Measurements from ENCODE around the gene THAP9. TPM values are rescaled to one million over a fixed set of nuclear protein-coding genes. Genes with fewer than 3 reads are reported as not detected.
"Not testable (repeated sequence)": the region's sequence is repeated elsewhere in the genome, so short reads cannot be mapped to it uniquely, and the experiment has no call there.

The THAP9 gene
- polyA plus RNA-seq, 2 of the 4 experiments (the other 2 are of a cell fraction) = 1.7 to 5.3 TPM

- Histone ChIP-seq H3K4me2 (peak overlapping the region; percentile 28; the same call in 2 of the 3 replicates), H3K9me3 (no peaks in the 10 kb centered on the region), H3K4me3 (no peak overlapping the region), H3K4me1 (peaks cover 14% of the 10 kb centered on the region), H3K27ac (no peak overlapping the region)
- FAIRE-seq (no peak), ATAC-seq (peak; percentile 40 to 64; a peak in 1 of 6 replicates), DNase-seq (ENCODE audit: low read depth in 1 of 2, low spot score in 1 of 2) (peak in 1 of 2 experiments; percentile 49)
- TF ChIP-seq SMC3 (IDR thresholded peaks at IDR 0.05) (no peak), HES2 (IDR thresholded peaks at IDR 0.05) (no peak), PBX3 (IDR thresholded peaks at IDR 0.05) (no peak), NFE2L2 (conservative IDR thresholded peaks at IDR 0.05; ENCODE audit: low read length) (no peak), TFCP2L1 (CRISPR knock-in tag; IDR thresholded peaks at IDR 0.05) (no peak), E2F6 (IDR thresholded peaks at IDR 0.05; ENCODE audit: borderline replicate concordance, low read depth) (no peak), CBX8 (IDR thresholded peaks at IDR 0.05) (no peak), HOXB13 (CRISPR knock-in tag; IDR thresholded peaks at IDR 0.05; ENCODE audit: low read depth) (no peak)
- ChIA-PET CTCF (no interaction called here), POLR2A (interaction anchor here (0.8 kb wide), 1 partner anchor 8 kb away, joined by 3 read pairs; no protein-coding TSS in a partner anchor)
- 31% methylated on average over 1 of the region's 1 CpG for WGBS (ENCODE audit: missing lambda C conversion rate)
Observed at GRCh38 chr4:82865592-82865991, 34.9 kb upstream of the THAP9 start.

- 63% methylated on average over 6 of the region's 6 CpGs for WGBS (ENCODE audit: missing lambda C conversion rate)
- H3K9me3 ChIP-seq; ATAC-seq; FAIRE-seq; CTCF ChIA-PET; DNase-seq (ENCODE audit: low read depth in 1 of 2, low spot score in 1 of 2); H3K4me3 ChIP-seq; TF ChIP-seq FOSL2 (IDR thresholded peaks at IDR 0.05): not testable (repeated sequence)
- H3K27ac ChIP-seq = peak overlapping the region in 1 of 2 experiments; percentile 68; a peak in 3 of 6 replicates
- H3K4me2 ChIP-seq = peak overlapping the region; percentile 28; the same call in 2 of the 3 replicates
- peaks cover 14% of the 10 kb centered on the region for H3K4me1 ChIP-seq
- POLR2A ChIA-PET = interaction anchor here (0.8 kb wide), 1 partner anchor 8 kb away, joined by 3 read pairs; no protein-coding TSS in a partner anchor
- TF ChIP-seq FOSL2 (CRISPR knock-in tag; IDR thresholded peaks at IDR 0.05) = peak; percentile 11; the same call in 1 of the 2 replicates
Observed at GRCh38 chr4:82866033-82866432, 34.5 kb upstream of the THAP9 start.

GRCh38 chr4:82866706-82867385 lies 33.7 kb upstream of the THAP9 start:
- Histone ChIP-seq H3K27ac (no peak overlapping the region), H3K4me3 (no peak overlapping the region), H3K9me3 (no peaks in the 10 kb centered on the region), H3K4me2 (no peak overlapping the region), H3K4me1 (peaks cover 14% of the 10 kb centered on the region)
- POLR2A ChIA-PET = interaction anchor here (0.6 kb wide), 1 partner anchor 12 kb away, joined by 5 read pairs; no protein-coding TSS in a partner anchor
- FAIRE-seq = no peak
- 92% methylated on average over 8 of the region's 8 CpGs for WGBS (ENCODE audit: missing lambda C conversion rate)
- CTCF ChIA-PET = interaction anchor here (1.2 kb wide), 1 partner anchor 15 kb away, joined by 3 read pairs; no protein-coding TSS in a partner anchor
- DNase-seq (ENCODE audit: low read depth in 1 of 2, low spot score in 1 of 2) = no peak
- no peak for ATAC-seq
- TF ChIP-seq PHF8 (IDR thresholded peaks at IDR 0.05; ENCODE audit: borderline replicate concordance, low read depth) = no peak
- no peak for TF ChIP-seq E2F6 (IDR thresholded peaks at IDR 0.05; ENCODE audit: borderline replicate concordance, low read depth)
- TF ChIP-seq CHD2 (IDR thresholded peaks at IDR 0.05; ENCODE audit: low read length, partially characterized antibody) = no peak
- TF ChIP-seq CTCF (IDR thresholded peaks at IDR 0.05) = no peak
- TF ChIP-seq FOSL2 (IDR thresholded peaks at IDR 0.05) = no peak
- TF ChIP-seq FOSL2 (CRISPR knock-in tag; IDR thresholded peaks at IDR 0.05) = no peak
- TF ChIP-seq BCL3 (IDR thresholded peaks at IDR 0.05) = no peak
